Hematopoietic multipotent progenitor cell treated with erythropoietin and hydrocortisone succinate and interleukin-3 and kit ligand, for 15 days (in vitro differentiated cells): ENCODE results near the gene WARS2.

Experiments
- DNase-seq: peaks from one replicate; pipeline ENCODE4 v3.0.0-alpha.2; 2015; ENCODE audit warnings: low spot score

Gene WARS2

DNA sequence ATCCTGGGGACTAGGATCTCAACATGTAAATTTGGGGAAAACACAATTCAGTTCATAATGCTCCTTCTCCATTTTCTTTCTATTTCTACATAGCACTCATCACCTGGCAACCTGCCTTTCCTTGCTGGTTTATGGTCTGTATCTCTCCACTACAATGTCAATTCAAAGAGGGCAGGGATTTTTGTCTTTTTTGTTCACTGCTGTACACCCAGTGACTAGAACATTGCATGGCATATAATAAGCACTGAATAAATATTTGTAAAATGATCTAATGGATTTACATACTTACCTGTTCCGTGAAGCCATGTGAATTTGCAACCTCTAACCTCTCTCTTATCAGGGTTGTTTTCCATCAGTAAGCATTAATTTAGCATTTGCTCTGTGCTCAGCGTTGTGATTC is 124.9 kb downstream of the WARS2 start:
- DNase-seq, result no peak

DNA sequence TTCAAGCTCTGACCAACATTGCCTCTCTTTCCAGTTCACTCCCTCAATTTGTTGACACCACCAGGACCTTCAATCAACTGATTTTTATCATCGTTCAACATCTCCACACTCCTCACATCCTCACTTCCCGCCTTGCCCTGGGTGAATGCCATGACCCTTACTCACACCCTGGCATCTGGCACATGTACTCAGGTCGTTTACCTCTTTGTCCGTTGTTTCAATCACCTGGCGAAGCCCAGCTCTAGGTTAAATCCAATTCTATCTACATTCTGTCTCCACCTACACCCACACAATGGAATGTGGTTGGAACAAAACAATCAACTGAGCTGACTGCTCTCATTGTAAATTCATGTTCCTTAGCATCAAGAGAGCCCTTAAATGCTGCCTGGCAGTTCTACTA is 128.1 kb downstream of the WARS2 start:
- DNase-seq, result no peak

DNA sequence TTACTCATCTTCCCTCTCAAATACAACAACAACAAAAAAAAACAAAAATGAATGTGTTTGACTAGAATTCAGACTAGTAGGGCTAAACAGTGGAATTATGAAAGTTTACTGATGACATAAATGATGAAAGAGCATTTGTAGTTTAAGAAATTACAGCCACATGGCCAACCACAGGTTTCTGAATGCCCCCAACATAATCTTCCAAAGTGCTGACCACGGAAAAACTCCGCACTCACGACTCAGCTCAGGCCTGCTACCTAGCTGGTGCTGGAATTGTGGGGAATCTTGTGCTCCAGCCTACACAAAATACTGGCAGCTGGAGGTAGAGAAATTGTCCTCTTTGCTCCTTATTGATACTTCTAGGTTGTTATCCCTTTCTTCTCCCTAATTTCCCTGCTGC is 128.7 kb downstream of the WARS2 start:
- DNase-seq, result no peak

DNA sequence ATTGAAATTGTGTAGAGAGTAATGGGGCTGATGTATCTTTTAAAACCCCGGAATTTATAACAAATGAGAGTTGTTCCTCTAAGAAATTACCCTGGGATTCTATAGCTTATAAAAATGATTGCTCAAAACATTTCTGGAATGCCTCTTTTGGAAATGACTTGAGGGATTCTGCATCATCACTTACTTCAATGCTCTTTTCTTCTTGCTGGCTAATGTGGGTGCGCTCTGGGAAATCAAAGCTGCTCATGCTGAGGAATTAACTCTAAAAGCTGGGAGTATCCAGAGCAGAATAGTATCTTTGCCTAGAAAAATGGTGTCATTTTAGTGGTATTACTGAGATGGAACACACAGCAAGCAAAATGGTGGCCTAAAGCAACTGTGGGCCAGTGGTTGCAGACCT is 129.3 kb downstream of the WARS2 start:
- DNase-seq, result no peak

DNA sequence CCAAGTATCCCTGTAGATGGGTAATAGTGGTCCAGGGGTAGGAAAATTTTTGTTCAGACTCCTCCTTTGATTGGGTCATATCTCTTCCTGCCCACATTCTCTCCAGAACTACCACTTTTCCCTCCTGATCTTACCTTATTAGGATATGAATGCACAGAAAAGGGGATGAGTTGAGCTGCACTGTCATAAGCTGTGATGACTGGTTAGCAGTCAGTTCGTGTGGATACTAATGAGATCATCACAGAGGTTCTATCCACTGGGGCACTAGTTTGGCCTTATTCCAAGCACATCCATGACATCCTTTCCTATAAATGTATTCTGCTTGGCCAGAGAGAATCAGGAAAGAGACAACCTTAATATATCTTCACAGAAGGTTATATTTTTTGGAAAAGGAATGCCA is 130.3 kb downstream of the WARS2 start:
- DNase-seq, result no peak

DNA sequence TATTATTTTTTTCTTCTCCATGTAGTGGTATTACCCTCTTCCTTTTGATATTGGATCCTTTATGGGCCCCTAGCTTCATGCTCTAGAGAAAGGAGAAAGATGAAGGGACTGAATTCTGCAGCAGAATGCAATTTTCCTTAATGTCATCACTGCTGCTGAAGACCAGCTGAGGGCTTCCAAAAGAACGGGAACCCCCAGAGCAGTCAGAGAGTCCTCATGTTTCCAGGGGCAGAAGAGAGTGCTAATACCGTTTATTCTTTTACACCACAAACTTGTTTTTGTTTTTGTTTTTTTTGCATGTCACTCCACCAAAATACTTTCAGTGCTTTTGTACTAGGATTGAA is 131.2 kb downstream of the WARS2 start:
- DNase-seq, result no peak

DNA sequence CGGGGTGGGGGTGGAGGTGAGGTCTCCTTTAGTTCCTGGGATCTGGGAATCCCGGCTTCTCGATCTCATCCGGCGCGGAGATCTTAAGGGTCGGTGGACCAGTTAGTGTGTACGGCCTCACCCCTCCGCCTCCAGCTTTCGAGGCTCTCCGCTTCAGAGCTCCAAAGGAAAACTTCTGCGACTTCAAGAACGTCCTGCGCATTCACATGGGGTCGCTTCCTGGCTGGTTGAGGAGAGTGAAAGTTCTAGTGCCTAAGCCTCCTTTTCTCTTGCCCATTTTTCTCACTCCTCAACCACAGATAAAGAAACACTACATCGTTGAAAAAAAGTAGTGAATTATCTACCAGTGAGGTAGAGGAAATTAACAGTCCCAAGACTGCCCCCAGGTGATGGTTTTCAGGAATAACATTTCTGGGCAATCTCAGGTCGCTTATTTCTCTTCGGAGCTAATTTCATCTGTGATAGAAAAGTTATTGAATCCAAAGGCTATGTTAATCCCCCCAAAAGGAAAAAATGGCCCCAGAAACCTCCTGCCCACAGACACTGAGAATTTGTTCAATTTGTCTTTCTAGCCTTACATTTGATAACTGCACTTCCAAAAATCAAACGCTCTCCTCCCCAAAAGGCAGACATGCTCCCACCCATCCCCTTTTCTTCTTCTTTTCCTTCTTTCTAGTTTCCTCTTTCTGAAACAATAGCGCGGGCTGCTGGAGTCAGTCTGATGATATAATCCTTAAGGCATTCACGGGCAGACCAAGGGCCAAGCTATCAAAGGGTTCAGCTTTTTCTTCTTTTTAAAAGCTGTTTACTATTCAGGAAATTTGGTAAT is 131.8 kb downstream of the WARS2 start:
- DNase-seq, result no peak

DNA sequence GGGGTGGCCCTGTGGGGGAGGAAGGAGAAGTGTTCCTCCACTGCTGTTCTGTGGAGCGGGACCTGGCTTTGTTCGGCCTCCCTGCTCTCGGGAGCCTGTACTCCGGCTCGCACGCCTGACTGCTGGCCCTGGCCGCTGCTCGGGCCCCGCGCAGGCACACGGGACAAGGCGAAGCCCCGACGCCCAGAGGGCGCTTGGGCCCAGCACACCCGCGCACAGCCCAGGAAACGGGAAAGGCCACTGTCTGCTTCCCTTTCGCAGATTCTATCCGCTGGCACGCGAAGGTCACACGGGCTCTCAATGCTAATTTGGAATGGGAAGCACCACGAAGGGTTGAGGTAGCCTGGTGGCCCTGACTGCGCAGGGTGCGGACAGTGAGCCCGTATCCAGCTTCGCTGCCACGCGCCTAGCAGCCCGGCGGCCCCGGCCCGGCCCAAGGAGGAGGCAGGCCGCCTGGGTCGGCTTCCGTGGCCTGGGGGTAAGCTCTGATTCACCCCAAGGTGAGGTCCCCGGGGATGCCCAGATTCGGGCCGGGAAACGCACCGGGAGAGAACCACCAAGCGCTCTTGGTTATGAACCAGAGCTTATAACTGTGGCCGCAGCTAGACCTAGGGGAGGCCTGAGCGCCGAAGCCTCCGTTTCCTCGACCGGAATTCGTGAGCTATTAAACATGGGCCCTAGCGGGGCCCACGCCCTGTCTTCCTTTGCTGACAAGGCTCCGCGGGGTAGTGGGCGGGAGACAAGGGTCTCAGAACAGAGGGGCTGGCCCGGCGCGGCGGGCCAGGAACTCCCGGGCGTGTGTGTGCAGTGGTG is 132.6 kb downstream of the WARS2 start:
- no peak for DNase-seq

DNA sequence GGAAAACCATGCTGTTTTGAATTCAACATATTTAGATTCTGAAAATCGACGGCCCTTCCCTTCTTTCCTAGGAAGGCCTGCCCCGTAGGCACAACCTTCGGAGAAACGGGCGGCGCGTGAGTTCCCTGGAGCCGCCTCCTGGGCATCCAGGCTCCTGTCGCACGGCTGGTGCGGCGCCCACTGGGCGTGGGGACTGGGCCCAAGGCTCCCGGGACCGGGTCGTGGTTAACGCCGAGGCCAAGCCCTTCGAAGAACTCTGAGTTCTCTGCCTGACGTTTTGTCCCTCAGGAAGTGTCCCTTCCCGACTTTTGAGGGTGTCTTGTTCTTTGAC is 133.1 kb downstream of the WARS2 start:
- no peak for DNase-seq

DNA sequence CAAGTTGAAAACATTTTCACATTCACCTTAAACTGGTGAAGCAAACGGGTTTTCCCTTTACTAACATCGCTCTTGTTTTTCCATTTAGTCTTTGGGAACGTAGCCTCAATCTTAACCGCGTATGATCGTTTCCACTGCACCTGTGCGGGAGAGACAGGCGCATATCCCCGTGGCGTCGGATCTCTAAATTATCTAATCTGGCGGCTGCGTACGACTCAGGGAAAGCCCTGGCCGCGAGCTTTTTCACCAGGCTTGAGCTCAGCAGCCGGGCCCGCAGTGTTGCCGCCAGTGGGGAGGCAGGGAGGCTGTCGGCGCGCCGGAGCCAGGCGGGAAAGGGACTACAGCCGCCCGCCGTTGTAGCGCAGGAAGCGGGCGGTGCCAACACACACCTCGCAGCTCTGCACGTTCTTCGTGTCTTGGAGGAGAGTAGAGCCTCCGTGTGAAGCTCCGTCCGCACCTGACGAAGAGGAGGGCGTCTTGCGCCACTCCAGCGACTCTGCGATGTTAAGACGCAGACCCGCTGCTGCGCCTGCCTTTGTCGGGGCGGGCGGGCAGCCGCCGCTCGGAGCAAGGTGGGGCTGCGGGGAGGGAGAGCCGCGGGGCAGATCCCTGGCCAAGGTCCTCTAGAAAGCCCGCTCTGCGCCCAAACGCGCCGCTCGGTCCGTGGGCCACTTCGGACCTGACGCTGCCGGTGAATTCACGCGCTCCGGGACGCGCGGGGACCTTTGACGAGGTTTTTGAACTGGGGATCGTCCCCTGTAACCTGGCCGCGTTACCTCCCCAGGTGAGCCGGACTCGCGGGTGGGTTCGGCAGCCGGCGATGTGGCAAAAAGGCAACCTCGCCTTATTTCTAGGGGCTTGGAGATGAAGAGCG is 133.8 kb downstream of the WARS2 start:
- DNase-seq, result no peak

DNA sequence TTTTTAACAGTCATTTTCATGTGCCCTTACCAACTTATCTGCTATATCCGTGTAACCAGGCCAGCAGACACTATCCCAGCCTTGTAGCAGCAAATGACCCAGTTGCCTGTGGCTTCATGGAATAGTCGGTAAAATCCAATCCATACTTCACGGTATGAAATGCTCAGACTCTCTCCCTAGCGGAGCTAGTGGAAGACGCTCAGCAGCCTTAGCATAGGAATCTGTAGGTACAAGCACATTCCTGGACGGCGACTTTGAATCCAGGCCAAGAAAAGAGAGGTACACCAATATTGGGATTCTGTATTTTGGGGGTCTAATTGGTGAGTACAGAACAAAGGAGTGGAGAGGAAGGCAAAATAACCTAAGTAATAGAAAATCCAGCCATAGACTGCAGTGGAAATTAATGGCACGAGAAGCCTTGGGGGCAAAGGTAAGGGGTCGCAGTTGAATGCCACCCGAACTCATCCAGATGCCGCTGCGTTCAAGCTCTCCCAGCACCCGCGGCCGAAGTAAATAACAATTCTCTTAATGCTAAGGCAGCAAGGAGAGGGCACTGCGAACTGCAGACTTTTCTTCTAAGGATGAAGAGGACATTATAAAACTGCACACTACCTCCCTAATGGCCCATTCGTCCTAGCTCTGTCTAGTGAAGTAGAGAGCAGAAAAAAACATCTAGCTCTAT is 134.6 kb downstream of the WARS2 start:
- DNase-seq, result no peak

DNA sequence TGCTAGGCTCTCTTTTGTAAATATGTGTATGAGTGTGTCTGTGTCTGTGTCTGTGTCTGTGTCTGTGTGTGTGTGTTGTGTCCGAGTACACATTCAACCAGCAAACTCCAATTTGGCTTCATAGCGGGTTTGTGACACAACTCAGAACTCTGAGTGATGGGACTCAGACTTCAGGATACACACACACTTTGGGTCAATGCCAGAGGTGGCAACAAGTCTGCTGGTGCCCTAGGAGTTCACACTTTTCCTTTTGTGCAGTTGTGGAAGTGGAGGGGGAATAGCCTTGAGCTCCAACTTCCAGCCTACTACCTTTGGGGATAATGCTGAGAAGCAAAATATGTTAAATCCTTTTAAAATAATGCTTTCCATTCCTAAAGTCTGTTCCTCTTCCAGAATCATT is 135.7 kb downstream of the WARS2 start:
- no peak for DNase-seq

DNA sequence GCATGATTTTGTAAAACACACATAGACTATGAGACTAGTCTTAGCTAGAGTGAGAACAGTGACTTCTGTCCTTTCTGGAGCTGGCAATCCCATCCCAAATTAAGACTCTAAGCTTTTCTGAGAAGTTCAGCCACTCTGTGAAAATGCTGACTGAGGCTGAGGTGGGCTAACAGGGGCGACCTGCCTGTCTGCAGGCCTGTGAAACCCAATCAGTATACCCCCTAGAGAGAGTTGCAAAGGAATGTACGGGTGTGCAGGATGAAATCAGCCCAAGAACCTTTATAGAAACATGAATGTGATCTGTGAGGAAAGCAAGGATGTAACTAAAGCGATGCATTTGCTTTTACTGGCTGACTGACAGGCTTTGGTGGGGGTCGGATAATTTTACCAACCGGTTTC is 136.3 kb downstream of the WARS2 start:
- DNase-seq, result no peak

DNA sequence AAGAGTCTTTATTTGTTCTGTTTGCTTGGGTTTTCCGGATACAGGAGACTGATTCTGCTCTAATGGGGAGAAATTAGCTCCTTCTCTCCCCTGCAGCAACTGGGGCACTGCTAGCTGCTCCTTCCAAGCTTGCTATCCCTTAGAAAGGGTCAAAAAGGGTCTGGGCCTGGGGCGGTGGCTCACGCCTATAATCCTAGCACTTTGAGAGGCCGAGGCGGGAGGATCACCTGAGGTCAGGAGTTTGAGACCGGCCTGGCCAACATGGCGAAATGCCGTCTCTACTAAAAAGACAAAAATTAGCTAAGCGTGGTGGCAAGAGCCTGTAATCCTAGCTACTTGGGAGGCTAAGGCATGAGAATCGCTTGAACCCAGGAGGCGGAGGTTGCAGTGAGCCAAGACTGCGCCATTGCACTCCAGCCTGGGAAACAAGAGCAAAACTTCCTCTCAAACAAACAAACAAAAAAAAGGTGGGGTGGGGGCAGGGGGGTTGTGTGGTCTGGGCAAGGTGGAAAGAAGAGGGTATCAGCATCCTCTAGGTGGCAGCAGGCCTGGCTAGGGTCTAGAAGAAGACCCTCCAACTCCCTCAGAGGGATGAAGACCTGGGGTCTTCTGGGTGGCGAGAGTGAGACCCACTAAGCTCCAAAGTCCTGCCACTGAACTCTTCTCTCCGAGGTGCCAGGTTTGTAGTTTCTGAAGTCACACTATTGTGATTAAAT is 136.9 kb downstream of the WARS2 start:
- DNase-seq, result no peak

DNA sequence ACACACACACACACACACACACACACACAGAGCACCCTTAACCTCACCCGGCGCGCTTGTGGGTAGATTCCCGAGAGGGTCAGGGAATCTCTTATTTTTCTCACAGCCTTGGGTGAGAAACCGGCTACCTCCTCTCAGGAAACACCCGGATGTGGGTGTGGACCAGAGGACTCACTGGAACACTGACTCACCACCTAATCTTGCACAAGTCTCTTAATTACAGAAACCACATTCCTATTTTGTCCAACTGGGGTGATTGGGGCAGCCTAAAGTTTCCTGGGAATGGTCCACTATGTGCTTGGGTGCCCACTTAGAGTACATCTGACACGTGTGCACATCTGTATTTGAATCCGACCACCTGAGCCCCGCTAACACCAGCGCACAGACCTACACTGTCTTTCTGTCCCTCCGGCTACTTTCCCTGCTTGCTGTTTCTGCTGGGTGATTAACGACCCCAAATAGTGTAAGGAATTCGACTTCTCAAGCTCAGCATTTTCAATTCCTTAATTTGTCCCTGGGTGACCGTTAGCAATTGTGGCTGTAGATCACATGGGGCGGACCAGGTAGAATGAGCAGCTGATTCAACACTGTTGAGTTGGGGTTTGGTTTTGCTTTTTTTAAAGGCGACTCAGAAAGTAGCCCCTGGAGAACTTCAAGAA is 138.3 kb downstream of the WARS2 start:
- no peak for DNase-seq

DNA sequence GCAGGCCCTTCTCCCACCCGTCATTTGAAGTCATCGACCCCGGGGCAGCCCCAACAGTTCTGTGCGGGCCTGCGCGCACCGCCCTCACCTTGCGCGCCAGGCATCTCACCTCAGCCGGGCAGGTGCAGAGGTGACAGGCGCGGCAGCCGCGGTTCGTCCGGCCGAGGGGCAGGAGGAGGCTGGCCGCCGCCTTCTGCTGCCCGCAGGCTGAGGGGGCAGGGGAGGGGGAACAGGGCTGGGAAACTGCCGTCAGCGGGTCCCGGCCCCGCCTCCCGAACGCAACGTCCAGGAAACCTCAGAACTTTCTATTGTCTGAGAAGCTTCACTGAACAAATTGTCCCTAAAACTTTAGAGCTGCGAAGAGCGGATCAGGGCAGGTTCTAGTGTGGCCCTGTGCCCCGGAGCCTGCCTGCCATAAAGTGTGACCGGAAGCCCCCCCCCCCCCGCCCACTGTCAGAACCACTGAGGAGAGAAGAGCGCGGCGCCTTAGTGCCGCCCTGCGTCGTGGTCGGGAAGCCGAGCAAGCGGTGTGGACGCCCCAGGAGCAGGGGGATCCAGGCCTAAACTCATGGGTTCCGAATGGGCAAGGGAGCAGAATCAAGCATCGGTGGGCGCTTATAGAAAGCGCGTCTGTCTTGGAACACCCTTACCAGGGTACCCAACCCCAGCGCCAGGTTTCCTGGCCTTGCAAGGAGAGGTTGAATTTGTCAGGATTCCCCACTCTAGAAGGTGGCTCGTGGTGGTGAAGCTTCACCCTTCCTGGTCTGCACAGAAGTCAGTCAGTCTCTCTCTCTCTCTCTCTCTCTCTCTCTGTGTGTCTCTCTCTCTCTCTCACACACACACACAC is 139.0 kb downstream of the WARS2 start:
- no peak for DNase-seq

DNA sequence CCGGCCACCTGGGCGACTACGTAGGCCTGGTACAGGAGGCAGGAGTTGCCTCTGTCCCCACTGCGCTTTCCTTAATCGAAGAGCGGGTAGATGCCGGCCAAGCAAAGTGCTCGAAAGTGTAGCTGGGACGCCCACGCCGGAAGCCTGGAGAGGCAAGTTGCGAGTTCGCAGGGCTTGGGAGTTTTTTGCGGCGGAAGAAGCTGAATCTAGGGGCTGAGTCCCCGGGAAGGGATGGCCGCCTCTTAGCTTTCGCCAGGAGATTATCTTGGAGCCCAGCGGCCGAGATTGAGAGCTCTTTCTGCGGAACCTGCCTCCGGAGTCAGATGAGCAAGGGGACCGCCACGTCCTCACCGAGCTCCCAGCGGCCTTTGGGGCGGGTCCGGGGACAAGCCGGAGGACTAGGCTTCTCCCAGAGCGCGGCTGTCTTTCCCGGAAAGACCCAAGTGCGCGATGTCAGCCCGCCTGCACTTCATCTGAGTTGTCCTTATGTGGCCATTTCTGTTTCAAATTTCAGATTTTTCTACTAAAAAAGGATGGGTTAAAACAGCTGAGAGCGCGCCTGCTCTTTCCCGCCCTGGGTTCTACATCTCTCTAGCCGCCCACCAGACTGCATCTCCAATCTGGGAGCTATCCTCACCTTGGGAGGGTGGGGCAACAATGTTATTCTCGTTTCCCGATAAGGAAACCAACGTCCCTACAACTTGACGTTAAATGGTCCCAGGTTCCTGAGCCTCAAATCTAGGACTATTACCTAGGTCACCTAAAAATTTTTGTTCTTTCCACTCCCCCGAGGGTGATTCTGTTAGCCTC is 139.9 kb downstream of the WARS2 start:
- DNase-seq, result no peak

DNA sequence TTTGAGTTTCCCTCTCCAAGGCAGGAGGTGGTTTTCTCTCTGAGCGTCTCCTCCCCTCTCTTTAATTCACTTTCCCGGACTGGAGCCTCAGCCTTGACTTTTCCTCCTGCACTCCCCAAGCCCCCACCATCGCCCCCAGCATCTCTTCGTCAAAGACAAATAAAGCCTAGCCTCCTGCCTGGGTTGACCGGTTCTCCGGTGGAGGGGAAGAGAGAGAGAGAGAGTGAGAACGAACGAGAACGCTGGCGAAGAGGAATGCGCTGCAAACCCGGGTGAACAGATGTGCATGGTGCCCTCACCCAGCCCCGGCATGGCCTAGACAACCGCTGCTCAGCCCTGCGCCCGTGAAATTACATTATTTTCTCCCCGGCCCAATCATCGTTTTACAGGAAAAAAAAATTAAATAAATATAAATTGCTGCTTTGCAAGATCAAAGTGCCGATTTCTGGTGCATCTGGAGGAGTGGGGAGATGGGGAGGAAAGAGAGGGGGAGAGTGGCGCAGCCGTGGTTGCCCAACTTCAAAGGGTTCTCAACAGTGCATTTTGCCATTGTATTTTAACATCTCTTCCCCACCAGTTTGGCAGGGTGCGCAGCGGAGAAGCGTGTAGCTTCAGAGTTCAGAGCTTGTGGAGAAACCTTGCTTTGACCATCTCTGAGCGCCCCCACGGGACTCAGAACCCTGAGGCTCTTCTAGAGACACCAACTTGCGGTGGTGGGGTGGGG is 140.9 kb downstream of the WARS2 start:
- DNase-seq, result no peak

DNA sequence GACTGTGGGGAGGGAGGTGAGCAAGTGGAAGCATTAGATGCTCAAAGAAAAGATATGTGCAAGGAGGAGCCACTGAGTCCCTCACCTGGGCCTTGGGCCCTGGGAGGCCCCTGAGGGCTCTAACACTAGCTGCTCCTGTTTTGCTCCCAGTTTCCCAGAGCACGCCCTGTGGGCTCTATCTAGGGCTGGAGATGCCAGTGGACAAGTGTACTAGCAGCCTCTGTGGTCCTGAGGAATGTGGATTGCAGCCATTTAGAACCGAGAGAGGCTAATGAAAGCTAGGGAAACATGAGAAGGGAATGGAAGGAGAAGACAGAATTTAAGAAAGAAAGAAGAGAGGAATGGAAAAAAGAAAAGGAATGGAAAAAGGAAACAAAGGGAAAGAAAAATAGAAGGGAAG is 142.3 kb downstream of the WARS2 start:
- DNase-seq, result no peak
